ENCODE data around the gene TMEM44.
"Not testable (repeated sequence)": the region's sequence is repeated elsewhere in the genome, so short reads cannot be mapped to it uniquely, and the experiment has no call there.

Gene TMEM44

GRCh38 chr3:194615226-194615625 is 18.0 kb downstream of the TMEM44 start:
- Histone ChIP-seq H3K4me3 (ENCODE audit: insufficient read depth, low read depth, low read length, poor library complexity, severe bottlenecking) (no peak overlapping the region), H3K36me3 (ENCODE audit: control insufficient read depth, insufficient read depth, low read length) (no peaks in the 10 kb centered on the region), H3K9me3 (ENCODE audit: control insufficient read depth, low read length) (no peaks in the 10 kb centered on the region), H3K4me1 (ENCODE audit: control insufficient read depth, insufficient read depth, low read length, poor library complexity, severe bottlenecking) (no peaks in the 10 kb centered on the region), H3K27me3 (replicated peaks; ENCODE audit: control insufficient read depth, insufficient read depth, low read length, poor library complexity, severe bottlenecking) (no peaks in the 10 kb centered on the region), H3K27ac (ENCODE audit: insufficient read depth, low read length, poor library complexity, severe bottlenecking) (no peak overlapping the region)
- no peak for DNase-seq

DNA sequence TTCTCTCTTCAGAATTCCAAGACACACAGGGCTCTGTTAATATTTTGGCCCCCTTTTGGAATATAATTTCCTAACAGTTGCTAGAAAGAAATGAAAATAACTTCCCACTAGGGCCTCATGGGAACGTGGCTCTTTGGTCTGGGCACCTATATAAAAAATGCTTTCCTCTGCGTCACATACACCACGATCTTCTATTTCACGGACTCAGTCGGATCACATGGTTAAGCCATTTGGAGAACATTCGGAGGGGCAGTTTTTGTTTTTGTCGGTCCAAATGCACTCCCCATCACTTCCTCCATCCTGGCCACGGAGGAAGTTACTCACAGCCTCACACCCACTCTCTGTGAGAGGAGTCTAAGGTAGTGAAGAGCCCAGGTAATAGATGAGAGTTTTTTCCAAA is 21.0 kb downstream of the TMEM44 start:
- H3K4me1 ChIP-seq (ENCODE audit: control insufficient read depth, insufficient read depth, low read length, poor library complexity, severe bottlenecking) = no peaks in the 10 kb centered on the region
- no peaks in the 10 kb centered on the region for H3K27me3 ChIP-seq (replicated peaks; ENCODE audit: control insufficient read depth, insufficient read depth, low read length, poor library complexity, severe bottlenecking)
- no peak overlapping the region for H3K4me3 ChIP-seq (ENCODE audit: insufficient read depth, low read depth, low read length, poor library complexity, severe bottlenecking)
- DNase-seq = no peak
- no peak overlapping the region for H3K27ac ChIP-seq (ENCODE audit: insufficient read depth, low read length, poor library complexity, severe bottlenecking)
- no peaks in the 10 kb centered on the region for H3K36me3 ChIP-seq (ENCODE audit: control insufficient read depth, insufficient read depth, low read length)
- no peaks in the 10 kb centered on the region for H3K9me3 ChIP-seq (ENCODE audit: control insufficient read depth, low read length)

DNA sequence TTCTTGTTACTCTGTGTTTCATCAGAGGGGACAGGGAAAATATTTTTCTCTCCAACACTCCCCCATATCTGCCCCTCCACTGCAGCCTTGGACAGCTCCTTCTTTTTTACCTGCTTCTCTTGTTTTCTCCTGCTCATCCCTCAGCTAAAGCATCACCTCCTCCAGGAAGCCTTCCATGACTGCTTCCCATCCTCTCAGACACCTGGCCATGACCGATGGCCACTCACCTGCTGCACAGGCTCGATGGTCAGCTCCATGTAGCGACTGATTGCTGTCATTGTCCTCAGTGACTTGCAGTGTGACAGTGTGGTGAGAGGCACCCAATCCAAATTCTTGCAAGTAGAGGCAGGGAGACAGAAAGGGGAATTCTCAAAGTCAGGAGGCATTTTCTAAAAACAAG is 22.5 kb downstream of the TMEM44 start:
- Histone ChIP-seq H3K27me3 (replicated peaks; ENCODE audit: control insufficient read depth, insufficient read depth, low read length, poor library complexity, severe bottlenecking) (no peaks in the 10 kb centered on the region), H3K9me3 (ENCODE audit: control insufficient read depth, low read length) (no peaks in the 10 kb centered on the region), H3K4me1 (ENCODE audit: control insufficient read depth, insufficient read depth, low read length, poor library complexity, severe bottlenecking) (no peaks in the 10 kb centered on the region), H3K4me3 (ENCODE audit: insufficient read depth, low read depth, low read length, poor library complexity, severe bottlenecking) (no peak overlapping the region), H3K27ac (ENCODE audit: insufficient read depth, low read length, poor library complexity, severe bottlenecking) (no peak overlapping the region), H3K36me3 (ENCODE audit: control insufficient read depth, insufficient read depth, low read length) (no peaks in the 10 kb centered on the region)
- no peak for DNase-seq

- no peaks in the 10 kb centered on the region for H3K36me3 ChIP-seq (ENCODE audit: control insufficient read depth, insufficient read depth, low read length)
- H3K4me3 ChIP-seq (ENCODE audit: insufficient read depth, low read depth, low read length, poor library complexity, severe bottlenecking) = no peak overlapping the region
- no peaks in the 10 kb centered on the region for H3K4me1 ChIP-seq (ENCODE audit: control insufficient read depth, insufficient read depth, low read length, poor library complexity, severe bottlenecking)
- no peak for DNase-seq
- H3K27ac ChIP-seq (ENCODE audit: insufficient read depth, low read length, poor library complexity, severe bottlenecking) = no peak overlapping the region
- no peaks in the 10 kb centered on the region for H3K27me3 ChIP-seq (replicated peaks; ENCODE audit: control insufficient read depth, insufficient read depth, low read length, poor library complexity, severe bottlenecking)
- H3K9me3 ChIP-seq (ENCODE audit: control insufficient read depth, low read length) = no peaks in the 10 kb centered on the region
These were observed 23.6 kb downstream of the TMEM44 start for GRCh38 chr3:194609601-194610000.

- Histone ChIP-seq H3K4me1 (ENCODE audit: control insufficient read depth, insufficient read depth, low read length, poor library complexity, severe bottlenecking) (no peaks in the 10 kb centered on the region), H3K4me3 (ENCODE audit: insufficient read depth, low read depth, low read length, poor library complexity, severe bottlenecking) (no peak overlapping the region), H3K27ac (ENCODE audit: insufficient read depth, low read length, poor library complexity, severe bottlenecking) (no peak overlapping the region), H3K9me3 (ENCODE audit: control insufficient read depth, low read length) (no peaks in the 10 kb centered on the region), H3K36me3 (ENCODE audit: control insufficient read depth, insufficient read depth, low read length) (no peaks in the 10 kb centered on the region), H3K27me3 (replicated peaks; ENCODE audit: control insufficient read depth, insufficient read depth, low read length, poor library complexity, severe bottlenecking) (no peaks in the 10 kb centered on the region)
- DNase-seq = no peak
These were observed 24.2 kb downstream of the TMEM44 start for GRCh38 chr3:194608981-194609380.

GRCh38 chr3:194607592-194608389 is 25.4 kb downstream of the TMEM44 start:
- no peak for DNase-seq
- no peaks in the 10 kb centered on the region for H3K36me3 ChIP-seq (ENCODE audit: control insufficient read depth, insufficient read depth, low read length)
- no peaks in the 10 kb centered on the region for H3K4me1 ChIP-seq (ENCODE audit: control insufficient read depth, insufficient read depth, low read length, poor library complexity, severe bottlenecking)
- no peak overlapping the region for H3K27ac ChIP-seq (ENCODE audit: insufficient read depth, low read length, poor library complexity, severe bottlenecking)
- no peaks in the 10 kb centered on the region for H3K9me3 ChIP-seq (ENCODE audit: control insufficient read depth, low read length)
- no peaks in the 10 kb centered on the region for H3K27me3 ChIP-seq (replicated peaks; ENCODE audit: control insufficient read depth, insufficient read depth, low read length, poor library complexity, severe bottlenecking)
- no peak overlapping the region for H3K4me3 ChIP-seq (ENCODE audit: insufficient read depth, low read depth, low read length, poor library complexity, severe bottlenecking)

DNA sequence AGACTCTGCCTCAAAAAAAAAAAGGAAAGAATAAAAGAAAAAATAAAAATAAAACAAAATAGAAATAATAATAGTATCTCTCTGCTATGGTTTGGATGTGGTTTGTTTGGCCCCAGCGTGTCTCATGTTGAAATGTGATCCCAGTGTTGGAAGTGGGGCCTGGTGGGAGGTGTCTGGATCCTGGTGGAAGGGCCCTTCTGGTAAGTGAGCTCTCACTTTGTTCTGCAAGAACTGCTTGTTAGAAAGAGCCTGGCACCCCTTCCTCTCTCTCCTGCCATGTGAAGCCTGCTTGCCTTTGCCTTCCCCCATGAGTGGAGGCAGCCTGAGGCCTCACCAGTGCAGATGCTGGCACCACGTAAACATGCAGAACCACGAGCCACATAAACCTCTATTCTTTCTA is 26.3 kb downstream of the TMEM44 start:
- Histone ChIP-seq H3K27ac (ENCODE audit: insufficient read depth, low read length, poor library complexity, severe bottlenecking) (no peak overlapping the region), H3K36me3 (ENCODE audit: control insufficient read depth, insufficient read depth, low read length) (no peaks in the 10 kb centered on the region), H3K4me1 (ENCODE audit: control insufficient read depth, insufficient read depth, low read length, poor library complexity, severe bottlenecking) (no peaks in the 10 kb centered on the region), H3K4me3 (ENCODE audit: insufficient read depth, low read depth, low read length, poor library complexity, severe bottlenecking) (no peak overlapping the region), H3K9me3 (ENCODE audit: control insufficient read depth, low read length) (no peaks in the 10 kb centered on the region), H3K27me3 (replicated peaks; ENCODE audit: control insufficient read depth, insufficient read depth, low read length, poor library complexity, severe bottlenecking) (no peaks in the 10 kb centered on the region)
- DNase-seq = no peak

- Histone ChIP-seq H3K27me3 (replicated peaks; ENCODE audit: control insufficient read depth, insufficient read depth, low read length, poor library complexity, severe bottlenecking) (no peaks in the 10 kb centered on the region), H3K4me3 (ENCODE audit: insufficient read depth, low read depth, low read length, poor library complexity, severe bottlenecking) (no peak overlapping the region), H3K9me3 (ENCODE audit: control insufficient read depth, low read length) (no peaks in the 10 kb centered on the region), H3K4me1 (ENCODE audit: control insufficient read depth, insufficient read depth, low read length, poor library complexity, severe bottlenecking) (no peaks in the 10 kb centered on the region), H3K36me3 (ENCODE audit: control insufficient read depth, insufficient read depth, low read length) (no peaks in the 10 kb centered on the region), H3K27ac (ENCODE audit: insufficient read depth, low read length, poor library complexity, severe bottlenecking) (no peak overlapping the region)
- DNase-seq = no peak
These were observed 27.1 kb downstream of the TMEM44 start for GRCh38 chr3:194606163-194606562.

DNA sequence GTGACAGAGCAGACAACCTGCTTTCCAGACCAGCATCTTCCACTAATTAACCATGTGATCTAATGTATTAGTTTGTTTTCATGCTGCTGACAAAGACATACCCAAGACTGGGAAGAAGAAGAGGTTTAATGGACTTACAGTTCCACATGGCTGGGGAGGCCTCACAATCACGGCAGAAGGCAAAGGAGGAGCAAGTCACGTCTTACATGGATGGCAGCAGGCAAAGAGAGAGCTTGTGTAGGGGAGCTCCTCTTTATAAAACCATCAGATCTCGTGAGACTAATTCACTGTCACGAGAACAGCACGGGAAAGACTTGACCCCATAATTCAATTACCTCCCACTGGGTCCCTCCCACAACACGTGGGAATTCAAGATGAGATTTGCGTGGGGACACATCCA is 27.9 kb downstream of the TMEM44 start:
- H3K36me3 ChIP-seq (ENCODE audit: control insufficient read depth, insufficient read depth, low read length); DNase-seq; H3K4me1 ChIP-seq (ENCODE audit: control insufficient read depth, insufficient read depth, low read length, poor library complexity, severe bottlenecking); H3K27me3 ChIP-seq (replicated peaks; ENCODE audit: control insufficient read depth, insufficient read depth, low read length, poor library complexity, severe bottlenecking); H3K9me3 ChIP-seq (ENCODE audit: control insufficient read depth, low read length); H3K4me3 ChIP-seq (ENCODE audit: insufficient read depth, low read depth, low read length, poor library complexity, severe bottlenecking); H3K27ac ChIP-seq (ENCODE audit: insufficient read depth, low read length, poor library complexity, severe bottlenecking): not testable (repeated sequence)

DNA sequence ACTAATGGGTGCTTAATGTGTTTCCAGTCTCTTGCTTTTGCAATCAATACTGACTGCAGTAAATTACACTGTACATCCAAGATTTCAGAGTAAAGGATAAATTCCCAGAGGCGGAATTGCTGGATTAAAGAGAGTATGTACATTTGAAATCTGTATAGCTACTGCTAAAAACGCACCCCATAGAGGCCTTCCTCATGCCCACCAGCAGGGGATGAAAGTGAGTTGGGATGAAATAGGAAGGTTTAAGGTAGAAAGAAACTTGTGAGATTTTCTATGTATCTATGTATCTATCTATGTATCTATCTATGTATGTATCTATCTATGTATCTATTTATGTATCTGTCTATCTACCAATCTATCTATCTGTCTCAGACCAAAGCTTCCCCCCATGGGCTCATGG is 28.4 kb downstream of the TMEM44 start:
- no peak for DNase-seq
- Histone ChIP-seq H3K27ac (ENCODE audit: insufficient read depth, low read length, poor library complexity, severe bottlenecking) (no peak overlapping the region), H3K9me3 (ENCODE audit: control insufficient read depth, low read length) (no peaks in the 10 kb centered on the region), H3K4me3 (ENCODE audit: insufficient read depth, low read depth, low read length, poor library complexity, severe bottlenecking) (no peak overlapping the region), H3K4me1 (ENCODE audit: control insufficient read depth, insufficient read depth, low read length, poor library complexity, severe bottlenecking) (no peaks in the 10 kb centered on the region), H3K27me3 (replicated peaks; ENCODE audit: control insufficient read depth, insufficient read depth, low read length, poor library complexity, severe bottlenecking) (no peaks in the 10 kb centered on the region), H3K36me3 (ENCODE audit: control insufficient read depth, insufficient read depth, low read length) (no peaks in the 10 kb centered on the region)
